CD4-positive, alpha-beta T cell treated with Interleukin-17A for 1 hour (primary cell): ENCODE results near the gene BCR.

ENCODE experiments used
- DNase-seq: peaks from one replicate; pipeline ENCODE4 v3.0.0-alpha.2; 2020

BCR gene

GRCh38 chr22:23263651-23264555, 83.6 kb downstream of the BCR start:
- peak; percentile 78 for DNase-seq

GRCh38 chr22:23264610-23265367, 84.5 kb downstream of the BCR start:
- no peak for DNase-seq

DNA sequence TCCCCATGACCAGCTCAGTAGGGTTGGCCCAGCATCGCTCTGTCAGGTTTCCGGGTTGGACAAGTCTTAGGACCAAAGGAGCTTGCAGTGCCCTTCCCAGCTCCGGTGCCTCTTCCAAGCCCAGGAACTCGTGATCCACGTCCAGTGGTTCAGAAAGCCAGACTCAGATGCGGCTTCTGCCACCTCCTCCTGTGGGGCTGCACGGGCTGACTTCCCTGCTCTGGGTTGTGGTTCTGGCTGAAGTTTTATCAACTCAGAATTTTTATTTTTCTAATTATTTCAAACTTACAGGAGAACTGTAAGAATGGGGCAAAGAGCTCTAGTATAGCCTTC, 85.0 kb downstream of the BCR start:
- no peak for DNase-seq

GRCh38 chr22:23266780-23267179, 86.5 kb downstream of the BCR start:
- no peak for DNase-seq

DNA sequence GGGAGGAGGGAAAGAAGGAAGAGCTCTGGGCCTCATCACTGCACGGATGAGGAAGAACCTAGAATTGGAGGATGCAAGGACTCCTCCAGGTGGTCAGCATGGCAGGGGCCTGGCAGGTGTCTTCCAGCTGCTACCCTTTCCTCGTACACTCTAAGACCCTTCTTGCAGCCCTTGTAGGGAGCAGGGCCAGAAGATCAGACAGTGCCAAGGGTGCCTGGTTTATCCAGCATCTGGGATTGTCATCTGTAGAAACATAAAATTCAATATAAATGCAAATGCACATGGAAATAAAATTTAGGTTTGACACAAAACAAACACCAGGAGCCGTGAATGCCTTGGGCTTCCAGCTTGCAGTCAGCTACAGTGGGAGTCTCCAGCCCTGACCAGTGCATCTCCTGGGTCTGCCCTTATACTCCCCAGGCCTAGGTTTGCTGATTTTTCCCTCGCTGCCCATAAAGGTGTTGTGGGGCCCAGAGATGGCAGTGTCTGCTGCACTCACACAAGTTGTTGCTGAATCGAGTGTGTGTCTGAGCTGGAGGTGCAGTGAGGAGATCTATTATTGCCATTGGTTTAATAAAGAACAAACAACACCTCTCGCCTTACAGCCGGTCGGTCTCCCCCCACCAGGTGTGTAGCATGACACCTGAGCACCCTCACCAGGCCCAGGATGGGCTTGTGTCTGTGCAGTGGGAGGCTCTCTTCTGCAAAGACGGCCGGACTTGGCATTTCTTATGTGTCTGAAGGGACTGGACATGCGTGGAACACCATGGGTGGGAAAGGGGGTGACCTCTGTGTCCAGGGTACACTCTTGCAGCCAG, 87.1 kb downstream of the BCR start:
- no peak for DNase-seq

DNA sequence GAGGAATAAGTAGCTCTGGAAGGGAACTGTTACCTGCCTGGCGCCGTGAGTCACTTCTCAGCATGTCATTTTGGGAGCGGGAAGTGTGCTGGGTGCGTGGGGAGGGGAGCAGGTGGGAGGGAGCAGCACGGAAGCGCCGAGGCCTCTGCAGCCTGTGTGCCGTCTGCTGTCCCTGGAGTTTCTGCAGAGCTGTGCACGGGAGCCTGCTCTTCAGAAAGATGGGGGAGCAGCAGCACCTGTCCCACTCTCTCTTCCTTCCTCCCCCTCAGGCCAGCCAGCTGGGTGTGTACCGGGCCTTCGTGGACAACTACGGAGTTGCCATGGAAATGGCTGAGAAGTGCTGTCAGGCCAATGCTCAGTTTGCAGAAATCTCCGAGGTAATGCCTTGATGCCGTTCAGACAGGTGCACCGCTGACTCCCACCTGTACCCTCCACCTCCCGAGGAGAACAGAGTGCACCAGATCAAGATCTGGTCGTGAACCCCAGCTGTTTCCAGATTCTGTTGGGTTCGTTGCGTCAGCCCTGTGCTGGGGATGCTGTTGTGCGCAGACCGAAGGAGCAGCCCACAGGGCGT, 87.9 kb downstream of the BCR start:
- DNase-seq = no peak

GRCh38 chr22:23268877-23269276, 88.6 kb downstream of the BCR start:
- DNase-seq = no peak

GRCh38 chr22:23269441-23270211, 89.3 kb downstream of the BCR start:
- no peak for DNase-seq

DNA sequence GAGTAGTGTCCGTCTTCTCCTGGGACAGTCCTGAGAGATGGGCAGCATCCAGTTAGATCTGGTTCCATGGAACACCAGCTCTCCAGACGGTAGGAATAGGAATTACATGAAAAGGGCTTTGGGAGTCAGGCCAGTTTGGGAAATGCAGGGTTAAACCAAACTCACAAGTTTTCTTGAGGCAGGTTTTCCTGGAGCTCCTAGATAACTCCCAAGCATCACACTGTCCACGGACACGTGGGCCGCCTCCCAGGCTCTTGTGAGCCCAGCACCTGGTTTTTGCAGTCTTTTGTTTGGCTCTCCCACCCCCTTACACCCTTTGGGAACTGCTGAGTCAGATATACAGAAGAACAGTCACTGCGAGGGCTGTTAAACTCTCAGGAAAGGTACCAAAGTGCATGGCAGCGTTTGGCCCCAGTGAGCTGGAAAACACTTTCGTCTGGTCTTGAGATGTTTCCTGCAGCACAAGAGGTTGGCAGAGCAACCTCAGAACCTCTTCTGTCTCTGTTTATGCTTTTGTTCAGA, 90.0 kb downstream of the BCR start:
- DNase-seq = no peak

- DNase-seq = no peak
Measured at GRCh38 chr22:23270798-23271596, 90.7 kb downstream of the BCR start.

GRCh38 chr22:23271597-23271908, 91.2 kb downstream of the BCR start:
- DNase-seq = no peak

DNA sequence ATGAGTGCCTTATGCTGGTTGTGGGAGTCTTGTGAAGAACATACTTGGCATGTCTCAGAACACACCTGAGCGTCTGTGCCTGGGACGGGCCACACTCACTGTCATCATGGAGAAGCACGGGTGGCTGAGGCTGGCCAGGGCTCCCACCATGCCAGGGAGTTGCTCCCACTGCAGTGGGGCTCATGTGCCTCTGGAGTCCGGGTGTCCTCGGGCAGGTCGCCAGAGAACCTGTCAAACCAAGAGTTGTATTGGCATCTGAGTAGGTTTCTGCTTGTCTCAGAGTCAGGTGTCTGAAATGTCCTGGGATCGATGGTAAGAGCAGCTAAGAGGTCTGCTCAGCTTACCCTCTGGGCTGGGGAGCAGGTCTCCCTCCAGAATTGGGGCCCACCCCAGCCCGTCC, 92.1 kb downstream of the BCR start:
- DNase-seq = no peak

DNA sequence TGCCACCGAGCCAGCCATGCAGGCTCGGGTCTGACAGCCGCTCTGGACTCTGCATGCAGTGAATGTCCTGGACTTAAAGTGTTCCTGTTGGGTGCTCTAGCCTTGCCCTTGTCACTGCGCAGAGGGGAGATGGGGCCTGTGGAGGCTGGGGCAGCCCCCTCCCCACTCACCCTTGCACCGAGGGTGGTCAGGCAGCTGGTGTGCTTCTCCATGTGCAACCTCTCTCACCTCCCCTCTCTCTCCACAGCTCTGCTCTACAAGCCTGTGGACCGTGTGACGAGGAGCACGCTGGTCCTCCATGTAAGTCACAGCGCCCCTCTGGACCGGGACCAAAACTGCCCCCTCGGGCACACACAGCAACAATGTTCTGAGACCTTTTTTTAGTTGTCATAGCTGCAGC, 92.5 kb downstream of the BCR start:
- DNase-seq = no peak

DNA sequence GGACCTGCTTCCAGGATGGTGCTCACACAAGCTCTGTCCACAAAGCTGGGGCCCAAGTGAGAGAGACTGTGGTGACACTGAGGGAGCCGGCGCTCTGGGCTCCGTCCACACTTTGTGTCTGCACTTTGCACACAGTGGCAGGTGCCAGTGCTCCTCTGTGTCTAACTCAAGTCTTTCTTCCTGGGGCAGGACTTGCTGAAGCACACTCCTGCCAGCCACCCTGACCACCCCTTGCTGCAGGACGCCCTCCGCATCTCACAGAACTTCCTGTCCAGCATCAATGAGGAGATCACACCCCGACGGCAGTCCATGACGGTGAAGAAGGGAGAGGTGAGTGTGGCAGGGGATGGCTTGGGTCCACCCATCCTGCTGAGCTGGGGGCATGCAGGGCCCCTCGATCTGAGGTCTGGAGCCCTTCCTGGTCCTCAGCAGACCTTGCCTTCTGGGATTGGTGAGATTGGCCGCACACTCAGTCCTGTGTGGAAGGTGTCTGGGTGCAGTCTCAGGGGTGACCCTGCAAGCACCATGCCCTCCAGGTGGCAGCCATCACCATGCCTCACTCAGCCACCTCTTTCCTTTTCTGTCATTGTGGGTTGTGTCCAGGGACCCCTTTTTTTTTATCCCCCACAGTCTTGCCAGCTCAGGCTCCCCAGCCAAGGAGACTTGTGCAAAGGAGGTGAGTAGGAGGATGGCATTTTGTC, 93.3 kb downstream of the BCR start:
- no peak for DNase-seq

GRCh38 chr22:23274146-23274526, 93.8 kb downstream of the BCR start:
- no peak for DNase-seq

- no peak for DNase-seq
Measured at GRCh38 chr22:23274891-23275694, 94.8 kb downstream of the BCR start.

GRCh38 chr22:23275751-23276150, 95.4 kb downstream of the BCR start:
- no peak for DNase-seq

GRCh38 chr22:23276656-23277582, 96.6 kb downstream of the BCR start:
- no peak for DNase-seq
